D721Med (cell line): ENCODE measurements around the gene LRRC30.

Experiments used
- DNase-seq: peaks from one replicate; pipeline ENCODE4 v3.0.0; 2011; ENCODE audit warnings: low spot score; ENCODE audit not compliant: insufficient read length
- FAIRE-seq: peaks from 2 replicates; lab custom pipeline; 2011; peaks lifted over from hg19 to GRCh38; lab: Jason Lieb, UNC
- CTCF ChIP-seq: IDR thresholded peaks from 2 replicates; pipeline ENCODE4 v1.5.1; 2012; ENCODE audit warnings: mild to moderate bottlenecking, control low read depth; ENCODE audit not compliant: insufficient read depth; ENCODE audit errors: missing control alignments

The LRRC30 gene

GRCh38 chr18:7230626-7231349 lies at the start of gene LRRC30:
TSS of gene LRRC30 (plus strand) at chr18:7231089. CDS start at chr18:7231139, 50 bp downstream.
- no peak for TF ChIP-seq CTCF
- FAIRE-seq (no peak), DNase-seq (no peak)

- TF ChIP-seq CTCF: no peak
- FAIRE-seq: no peak
- no peak for DNase-seq
Observed at GRCh38 chr18:7185701-7186100, 45.2 kb upstream of the LRRC30 start.

DNA sequence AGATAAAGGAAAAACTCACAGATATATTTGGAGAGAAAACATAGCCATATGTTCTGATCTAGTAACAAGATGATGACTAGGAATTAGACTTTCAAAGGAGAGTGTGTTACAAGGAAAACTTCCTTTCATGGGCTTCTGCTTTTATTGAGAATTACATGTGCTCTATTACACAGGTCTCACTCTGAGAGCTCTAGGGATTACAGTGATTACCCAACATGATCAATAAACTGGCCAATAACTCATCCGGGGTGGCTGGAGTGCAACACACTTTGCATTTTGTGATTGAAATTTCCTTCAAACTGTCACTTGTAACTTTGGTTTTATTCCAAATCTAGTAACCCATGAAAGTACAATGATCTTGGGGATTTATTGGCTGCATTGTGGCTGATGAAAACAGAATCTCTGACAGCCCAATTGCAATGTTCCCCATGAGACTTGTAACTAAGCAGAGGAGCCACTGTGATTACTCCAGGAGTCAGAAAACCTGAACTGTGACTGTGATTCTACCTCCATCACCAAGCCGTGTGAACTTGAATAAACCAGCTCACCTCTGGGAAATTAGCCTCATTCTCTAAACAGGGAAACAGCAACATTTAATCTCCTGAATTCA lies 40.2 kb upstream of the LRRC30 start:
- no peak for TF ChIP-seq CTCF
- DNase-seq (no peak), FAIRE-seq (no peak)

DNA sequence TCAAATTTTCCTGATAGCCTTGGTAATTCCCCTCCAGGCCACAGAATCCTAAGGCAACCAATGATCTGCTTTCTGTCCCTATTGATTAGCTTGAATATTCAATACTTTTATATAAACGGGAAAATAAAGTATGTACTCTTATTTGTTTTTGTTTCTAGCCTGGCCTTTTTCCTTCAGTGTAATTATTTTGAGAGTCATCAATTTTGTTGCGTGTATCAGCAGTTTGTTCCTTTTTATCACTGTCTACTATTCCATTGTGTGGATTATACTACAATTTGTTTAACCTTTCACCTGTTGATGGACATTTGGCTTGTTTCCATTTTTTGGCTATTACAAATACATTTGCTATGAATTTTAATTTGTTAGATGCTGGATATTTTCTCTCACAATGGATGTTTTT lies 39.2 kb upstream of the LRRC30 start:
- no peak for TF ChIP-seq CTCF
- DNase-seq: no peak

DNA sequence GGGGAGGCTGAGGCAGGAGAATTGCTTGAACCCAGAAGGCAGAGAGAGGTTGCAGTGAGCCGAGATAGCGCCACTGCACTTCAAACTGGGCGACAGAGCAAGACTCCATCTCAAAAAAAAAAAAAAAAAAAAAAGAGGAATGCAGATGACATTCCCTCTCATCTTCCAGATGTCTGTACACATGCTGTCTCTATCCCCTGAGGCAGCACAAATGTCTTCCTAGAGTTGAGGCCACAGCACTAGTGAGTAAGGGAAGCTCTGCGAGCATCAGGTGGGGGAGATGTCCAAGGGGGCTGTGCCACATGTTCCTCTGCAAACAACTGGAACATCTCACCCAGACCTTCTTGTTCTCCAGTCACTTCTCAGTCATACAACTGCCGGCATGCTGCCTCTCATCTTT lies 35.6 kb upstream of the LRRC30 start:
- TF ChIP-seq CTCF: no peak
- FAIRE-seq: no peak
- DNase-seq: no peak

More for the DNA sequence above, 39.2 kb upstream of the LRRC30 start:
- FAIRE-seq: no peak

DNA sequence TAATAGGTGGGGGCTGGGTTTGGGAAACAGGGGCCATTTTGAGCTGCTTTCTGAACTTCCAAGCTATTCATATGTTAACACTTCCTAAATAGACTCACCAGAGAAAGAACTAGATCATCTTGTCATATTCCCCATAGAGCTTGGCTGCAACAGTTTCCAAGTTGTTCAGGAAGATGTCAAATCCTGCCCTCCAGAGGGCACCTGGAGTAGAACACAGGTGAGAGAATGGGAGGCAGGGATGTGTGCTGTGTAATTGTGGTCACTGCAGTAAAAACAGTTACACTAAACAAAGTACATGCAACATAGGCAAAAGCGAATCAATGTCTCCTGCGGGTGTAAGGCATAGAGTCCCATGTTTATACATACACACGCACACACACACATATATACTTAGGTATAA lies 34.5 kb upstream of the LRRC30 start:
- FAIRE-seq (no peak), DNase-seq (no peak)
- no peak for TF ChIP-seq CTCF

DNA sequence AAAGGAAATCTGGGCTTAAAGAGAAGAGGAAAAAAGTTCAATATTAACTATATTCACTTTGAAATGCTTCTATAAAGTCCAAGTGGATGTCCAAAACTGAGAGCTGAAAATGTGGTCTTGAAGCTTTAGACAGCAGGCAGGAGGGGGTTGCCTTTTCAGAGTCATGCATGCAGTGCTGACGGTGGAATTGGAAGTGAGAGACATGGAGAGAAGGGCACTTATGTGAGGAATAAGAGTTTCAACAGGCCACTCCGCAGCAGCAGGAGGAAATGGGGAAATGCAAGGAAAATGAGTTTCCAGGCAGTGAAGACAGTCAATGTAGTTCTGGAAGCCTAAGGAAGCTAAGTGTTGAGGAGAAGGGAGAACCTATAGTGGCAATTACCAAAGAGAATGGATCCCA lies 33.0 kb upstream of the LRRC30 start:
- TF ChIP-seq CTCF: no peak
- FAIRE-seq: no peak
- DNase-seq: no peak
